Testis (tissue), 2 donors: Measurements from ENCODE around the gene RRM1.

Experiments used
- CTCF ChIP-seq, 3 experiments: fragments of 450-650 bp in 2 of 3; fragments of 200-600 bp in 1 of 3; sonication (generic) in 1 of 3; IDR thresholded peaks; one replicate each; pipeline ENCODE4 v1.5.1; 2016 to 2019; ENCODE audit warnings: antibody characterized with exemption in 3 of 3, mild to moderate bottlenecking in 2 of 3, moderate library complexity in 1 of 3
- POLR2A ChIP-seq: fragments of 450-650 bp; IDR thresholded peaks from one replicate; pipeline ENCODE4 v1.6.1; 2017; ENCODE audit warnings: antibody characterized with exemption, mild to moderate bottlenecking, moderate library complexity

- no peak for TF ChIP-seq CTCF (IDR thresholded peaks at IDR 0.05)
- no peak for TF ChIP-seq POLR2A
Observed at GRCh38 chr11:4086575-4087353, 7.8 kb upstream of the RRM1 start.
